Small intestine (tissue), 7 donors: ENCODE results near the gene PDE10A. TPM values are rescaled to one million over a fixed set of nuclear protein-coding genes. Genes with fewer than 3 reads are reported as not detected.

Source experiments
- DNase-seq, 2 donors: peaks; one replicate each; pipeline versions ENCODE4 v3.0.0 to v3.0.0-alpha.2; 2013
- FAIRE-seq: peaks from 2 replicates; lab custom pipeline; 2012; peaks lifted over from hg19 to GRCh38; lab: Jason Lieb, UNC
- H3K27ac ChIP-seq, 3 donors: one replicate each; pipeline ENCODE4 v1.5.1; 2013; ENCODE audit warnings: low read length in 2 of 3, mild to moderate bottlenecking in 2 of 3, control low read depth in 1 of 3, inconsistent platforms in 1 of 3, low read depth in 1 of 3, moderate library complexity in 1 of 3
- H3K27me3 ChIP-seq, 3 donors: one replicate each; pipeline ENCODE4 v1.6.1; 2013; ENCODE audit warnings: low read length in 3 of 3, inconsistent platforms in 1 of 3; ENCODE audit not compliant: control insufficient read depth in 3 of 3, insufficient read depth in 3 of 3
- H3K36me3 ChIP-seq, 3 donors: one replicate each; pipeline ENCODE4 v1.6.1; 2013; ENCODE audit warnings: low read length in 3 of 3, inconsistent platforms in 1 of 3, low read depth in 1 of 3, mild to moderate bottlenecking in 1 of 3, moderate library complexity in 1 of 3; ENCODE audit not compliant: control insufficient read depth in 3 of 3, insufficient read depth in 2 of 3
- H3K4me1 ChIP-seq, 3 donors: one replicate each; pipeline ENCODE4 v1.6.1; 2013; ENCODE audit warnings: low read length in 2 of 3, inconsistent platforms in 1 of 3, low read depth in 1 of 3, mild to moderate bottlenecking in 1 of 3, moderate library complexity in 1 of 3; ENCODE audit not compliant: control insufficient read depth in 3 of 3, insufficient read depth in 2 of 3
- H3K4me3 ChIP-seq, 3 donors: one replicate each; pipeline ENCODE4 v1.5.1; 2013; ENCODE audit warnings: low read length in 3 of 3, control low read depth in 1 of 3, inconsistent platforms in 1 of 3, low read depth in 1 of 3, mild to moderate bottlenecking in 1 of 3, moderate library complexity in 1 of 3
- H3K9me3 ChIP-seq, 2 donors: one replicate each; pipeline ENCODE4 v1.6.1; 2013; ENCODE audit warnings: low read depth in 1 of 2, low read length in 1 of 2; ENCODE audit not compliant: control insufficient read depth in 2 of 2, insufficient read depth in 1 of 2
- WGBS, 3 donors: extraction: QIAGEN DNeasy Blood & Tissue Kit; methylation state at CpG; one replicate each; pipeline ENCODE4 v1.1.7; 2013; 5-methylcytosine and 5-hydroxymethylcytosine counted together
- polyA plus RNA-seq, 4 donors: library from polyadenylated mRNA; stranded (reverse) in 3 of 4; unstranded in 1 of 4; fragments of 200-250 nt in 3 of 4; fragments of 120-200 nt in 1 of 4; gene quantifications; one replicate each; pipeline versions ENCODE4 v1.2.1 to v1.2.3, GENCODE V29; 2013
- donor health status: healthy with polysubstance abuse.
- donor health status: control.
- donor health status: control.
- donor health status: Bipolar disorder and iron deficiency.
- donor health status: healthy.

Gene PDE10A
- polyA plus RNA-seq, 4 donors: 0.22 to 2.0 (median 0.90) TPM

DNA sequence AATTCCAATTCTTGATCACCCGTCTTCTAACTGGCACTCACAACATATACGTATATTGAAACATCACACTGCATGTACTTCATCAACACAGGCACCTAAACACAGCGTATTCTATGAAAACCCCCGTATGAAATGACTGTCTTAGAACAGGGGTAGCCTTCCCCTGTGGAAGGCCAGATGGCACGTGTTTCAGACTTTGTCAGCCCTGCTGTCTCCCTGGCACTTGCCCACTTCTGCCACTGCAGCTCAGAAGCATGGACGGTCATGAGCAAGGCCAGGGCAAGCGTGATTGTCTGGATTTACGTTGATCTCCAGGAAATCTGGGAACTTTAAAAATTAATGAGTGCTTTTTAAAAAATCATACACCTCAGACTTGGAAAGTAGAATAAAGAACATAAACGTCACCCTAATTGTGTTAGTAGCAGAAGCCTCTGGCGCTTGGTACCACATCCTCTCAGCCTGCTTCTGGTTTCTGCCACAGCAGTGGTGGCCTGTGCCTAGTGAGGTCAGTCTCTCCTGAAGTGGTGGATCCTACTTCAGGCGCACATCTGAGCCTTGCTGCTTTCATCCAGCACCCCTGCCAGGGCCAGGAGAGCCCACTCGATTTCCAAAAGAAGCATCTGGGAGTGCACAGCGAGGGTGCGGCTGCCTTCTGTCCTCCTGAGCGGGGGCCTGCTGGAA, 18.3 kb downstream of the PDE10A start:
- H3K27ac ChIP-seq: no peak overlapping the region
- no peaks in the 10 kb centered on the region for H3K4me1 ChIP-seq
- FAIRE-seq: no peak
- H3K4me3 ChIP-seq: no peak overlapping the region
- no peaks in the 10 kb centered on the region for H3K36me3 ChIP-seq
- DNase-seq: no peak
- no peaks in the 10 kb centered on the region for H3K27me3 ChIP-seq
- WGBS, 3 donors: 88 to 93% (median 91%) methylated on average over 15 of the region's 15 CpGs
- H3K9me3 ChIP-seq: no peaks in the 10 kb centered on the region

DNA sequence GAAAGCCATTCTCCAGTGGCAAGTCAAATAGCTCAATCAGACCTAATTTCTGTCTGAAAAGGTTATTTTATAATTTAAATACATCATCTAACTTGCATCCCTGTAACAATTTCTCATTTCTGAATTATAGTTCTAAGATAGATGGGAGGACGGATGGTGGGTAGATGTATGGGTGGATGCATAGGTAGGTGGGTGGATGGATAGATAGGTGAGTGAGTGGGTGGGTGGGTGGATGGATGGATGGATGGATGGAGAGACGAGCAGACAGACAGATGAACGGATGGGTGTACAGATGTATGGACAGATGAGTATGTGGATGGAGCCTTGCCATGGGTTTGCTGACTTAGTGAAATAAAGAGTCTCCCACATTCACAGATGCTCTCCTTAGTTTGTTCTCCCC, 20.0 kb downstream of the PDE10A start:
- 71 to 78% (median 75%) methylated on average over 3 of the region's 3 CpGs for WGBS, 3 donors
- H3K9me3 ChIP-seq: no peaks in the 10 kb centered on the region
- H3K27ac ChIP-seq: no peak overlapping the region
- H3K4me3 ChIP-seq: no peak overlapping the region
- DNase-seq (no peak), FAIRE-seq (no peak)
- no peaks in the 10 kb centered on the region for H3K36me3 ChIP-seq
- no peaks in the 10 kb centered on the region for H3K27me3 ChIP-seq
- H3K4me1 ChIP-seq: no peaks in the 10 kb centered on the region

DNA sequence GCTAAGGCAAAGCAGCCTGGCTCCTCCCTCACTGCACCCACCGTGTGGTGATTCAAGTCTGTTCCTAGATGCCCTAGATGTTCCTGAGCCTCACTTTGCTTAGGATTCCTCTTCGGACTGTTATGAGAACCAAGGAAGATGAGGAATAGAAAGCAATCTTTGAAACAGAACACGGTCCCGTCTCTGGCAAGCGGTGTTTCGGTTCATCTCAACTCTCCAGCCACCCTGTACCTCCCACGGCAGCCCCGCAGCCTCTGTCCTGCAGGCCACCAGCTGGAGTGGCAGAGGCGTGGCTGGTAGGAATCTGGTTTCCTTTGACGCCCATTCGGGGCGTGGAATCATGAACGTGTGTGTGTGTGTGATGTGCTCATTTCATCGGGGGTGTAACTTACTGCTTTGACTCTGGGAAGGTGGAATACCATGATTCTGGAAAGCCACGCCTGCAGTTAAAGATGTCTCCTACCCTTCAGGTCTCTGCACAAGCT, 21.3 kb downstream of the PDE10A start:
- WGBS, 3 donors: 46 to 75% (median 59%) methylated on average over 15 of the region's 15 CpGs
- Histone ChIP-seq H3K9me3 (no peaks in the 10 kb centered on the region), H3K27ac (no peak overlapping the region), H3K4me3 (no peak overlapping the region), H3K36me3 (no peaks in the 10 kb centered on the region), H3K27me3 (no peaks in the 10 kb centered on the region), H3K4me1 (no peaks in the 10 kb centered on the region)
- no peak for FAIRE-seq
- DNase-seq: peak in 1 of 2 donors; percentile 25

DNA sequence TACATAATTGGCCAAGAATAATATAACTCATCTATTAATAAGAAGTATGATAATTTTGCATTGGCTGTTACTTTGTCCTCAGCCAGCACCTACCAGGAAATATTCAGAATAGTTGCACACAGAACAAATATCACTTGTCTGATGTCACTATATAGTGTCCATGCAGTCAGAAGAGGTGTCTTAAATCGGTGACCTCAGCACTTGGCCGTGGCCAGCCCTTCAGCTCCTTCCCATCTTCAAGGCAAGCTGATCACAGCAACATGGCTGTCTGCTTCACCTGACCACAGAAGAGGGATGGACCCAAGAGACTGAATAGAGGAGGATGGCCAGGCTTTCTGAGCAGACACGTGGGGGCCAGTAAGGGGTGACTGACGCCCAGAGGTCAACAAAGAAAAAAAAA, 22.2 kb downstream of the PDE10A start:
- H3K36me3 ChIP-seq: no peaks in the 10 kb centered on the region
- FAIRE-seq (no peak), DNase-seq (no peak)
- H3K27ac ChIP-seq: no peak overlapping the region
- no peaks in the 10 kb centered on the region for H3K4me1 ChIP-seq
- WGBS, 3 donors: 53 to 68% (median 65%) methylated on average over 4 of the region's 4 CpGs
- no peaks in the 10 kb centered on the region for H3K9me3 ChIP-seq
- no peaks in the 10 kb centered on the region for H3K27me3 ChIP-seq
- no peak overlapping the region for H3K4me3 ChIP-seq

DNA sequence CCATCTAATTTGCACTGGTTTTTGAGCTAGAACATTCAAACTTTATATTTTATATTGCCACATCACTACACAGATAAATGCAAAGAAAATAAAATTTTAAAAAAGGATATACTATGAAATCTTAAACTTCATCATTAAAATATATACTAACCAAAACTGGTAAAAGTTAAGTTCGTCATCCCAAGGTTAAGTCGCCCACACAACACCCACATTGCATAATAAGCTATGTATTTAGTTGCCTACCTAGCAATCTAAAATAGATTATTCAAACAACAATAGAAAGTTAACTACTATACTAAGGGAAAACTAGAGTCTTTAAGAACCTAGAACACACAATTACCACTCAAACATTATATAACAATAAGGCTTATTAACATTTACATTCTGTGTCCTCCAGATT, 24.5 kb downstream of the PDE10A start:
- H3K4me3 ChIP-seq: no peak overlapping the region
- DNase-seq (no peak), FAIRE-seq (no peak)
- H3K27ac ChIP-seq: no peak overlapping the region
- H3K27me3 ChIP-seq: no peaks in the 10 kb centered on the region
- H3K36me3 ChIP-seq: no peaks in the 10 kb centered on the region
- WGBS, 3 donors: 90 to 97% (median 94%) methylated on average over 2 of the region's 2 CpGs
- no peaks in the 10 kb centered on the region for H3K9me3 ChIP-seq
- H3K4me1 ChIP-seq: no peaks in the 10 kb centered on the region

DNA sequence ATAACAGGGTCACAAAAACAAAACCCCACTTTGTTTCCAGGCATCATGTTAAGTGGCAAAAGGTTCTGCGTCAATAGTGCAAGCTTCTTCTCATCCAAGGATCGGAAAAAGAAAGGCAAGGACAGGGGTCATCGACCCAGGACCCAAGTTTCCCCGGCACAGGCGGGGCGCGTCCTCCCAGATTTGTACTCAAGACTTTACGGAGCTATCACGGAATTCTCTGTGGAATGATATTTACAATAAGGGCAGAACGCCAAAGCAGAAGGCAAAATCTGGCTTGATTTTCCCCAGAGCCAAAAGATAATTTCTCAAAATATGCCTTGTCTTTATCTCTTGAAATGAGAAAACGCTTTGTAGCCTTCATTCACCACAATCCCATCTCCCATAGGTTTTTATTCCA, 25.5 kb downstream of the PDE10A start:
- H3K27ac ChIP-seq: no peak overlapping the region
- H3K4me3 ChIP-seq: no peak overlapping the region
- DNase-seq (no peak), FAIRE-seq (no peak)
- H3K9me3 ChIP-seq: no peaks in the 10 kb centered on the region
- H3K27me3 ChIP-seq: no peaks in the 10 kb centered on the region
- 49 to 70% (median 68%) methylated on average over 11 of the region's 11 CpGs for WGBS, 3 donors
- H3K4me1 ChIP-seq: no peaks in the 10 kb centered on the region
- no peaks in the 10 kb centered on the region for H3K36me3 ChIP-seq

DNA sequence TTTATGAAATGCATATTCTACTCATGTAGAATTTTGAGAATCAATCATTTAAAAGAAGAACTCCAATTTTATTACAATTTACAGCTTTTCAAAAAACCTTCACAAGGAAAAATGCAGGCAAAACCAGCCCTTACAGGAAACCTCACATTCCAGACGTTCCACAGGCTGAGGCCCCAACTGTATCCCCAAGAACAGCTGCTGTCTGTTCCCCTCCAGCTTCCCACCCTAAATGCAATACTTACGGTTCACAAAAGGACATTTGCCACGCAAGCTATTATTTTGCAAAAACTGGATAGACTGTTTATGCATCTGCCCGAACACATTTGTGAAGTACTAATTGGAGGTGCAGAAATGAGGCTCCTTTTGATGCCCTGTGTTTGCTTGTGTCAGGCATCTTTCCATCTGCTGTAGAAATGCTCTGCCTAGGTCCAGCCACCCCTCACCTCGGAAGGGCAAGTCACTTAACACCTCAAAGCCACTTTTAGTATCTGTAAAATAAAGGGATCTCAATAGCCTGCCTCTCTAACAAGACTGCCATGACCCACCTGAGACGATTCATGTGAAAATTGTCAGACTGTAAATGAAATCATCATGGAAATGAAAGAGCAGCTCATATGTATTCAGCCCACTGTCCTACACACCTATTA, 26.5 kb downstream of the PDE10A start:
- H3K36me3 ChIP-seq: no peaks in the 10 kb centered on the region
- no peaks in the 10 kb centered on the region for H3K27me3 ChIP-seq
- FAIRE-seq: no peak
- no peak for DNase-seq
- no peaks in the 10 kb centered on the region for H3K9me3 ChIP-seq
- no peaks in the 10 kb centered on the region for H3K4me1 ChIP-seq
- 61 to 73% (median 72%) methylated on average over 6 of the region's 6 CpGs for WGBS, 3 donors
- no peak overlapping the region for H3K4me3 ChIP-seq
- no peak overlapping the region for H3K27ac ChIP-seq

DNA sequence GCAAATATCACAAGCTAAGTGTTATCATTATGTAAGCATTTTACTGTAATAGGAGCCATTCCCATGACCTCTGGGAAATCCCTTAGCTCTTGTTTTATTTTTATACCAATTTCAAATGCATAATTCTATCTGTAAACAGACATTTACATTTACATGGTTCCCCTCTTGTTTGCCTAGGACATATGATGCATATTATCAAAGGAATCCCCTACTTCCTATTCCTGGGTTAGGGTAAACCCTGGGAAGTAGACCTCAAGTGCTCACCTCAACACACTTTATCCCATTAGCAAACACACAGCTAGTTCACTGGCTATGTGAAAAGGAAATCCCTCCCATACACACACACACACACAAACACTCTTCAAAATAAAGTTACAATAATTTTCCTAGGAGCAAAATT, 27.1 kb downstream of the PDE10A start:
- Histone ChIP-seq H3K9me3 (no peaks in the 10 kb centered on the region), H3K36me3 (no peaks in the 10 kb centered on the region), H3K27me3 (no peaks in the 10 kb centered on the region), H3K4me3 (no peak overlapping the region), H3K4me1 (no peaks in the 10 kb centered on the region), H3K27ac (no peak overlapping the region)
- FAIRE-seq (no peak), DNase-seq (no peak)
